ENCODE data around the gene SEC23A. TPM values are rescaled to one million over a fixed set of nuclear protein-coding genes. Genes with fewer than 3 reads are reported as not detected.

Gene SEC23A
- total and polyA plus RNA-seq, 4 donors, result 36.5 to 169 (median 52.1) TPM

DNA sequence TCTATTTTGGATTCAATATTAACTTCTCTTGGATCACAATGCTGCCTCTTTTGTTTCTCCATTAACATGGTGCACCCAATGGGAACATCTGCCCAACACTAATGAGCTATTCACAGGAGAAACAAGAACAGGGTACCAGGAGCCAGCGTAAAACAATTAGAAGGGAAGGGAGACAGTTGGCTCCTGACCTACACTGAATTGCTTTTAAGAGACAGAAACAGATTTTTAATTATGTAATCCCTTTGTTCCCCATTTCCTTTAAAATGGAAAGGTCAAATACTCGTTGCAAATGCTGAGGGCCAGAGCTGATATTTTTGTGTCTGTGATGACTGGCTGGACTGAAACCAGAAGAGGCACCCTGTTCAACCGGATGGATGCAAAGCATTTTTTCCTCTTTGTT lies 108.3 kb downstream of the SEC23A start:
- H3K9ac ChIP-seq (ENCODE audit: low read depth in 1 of 2, low read length in 2 of 2), result no peak overlapping the region
- TF ChIP-seq, protein P1, sequence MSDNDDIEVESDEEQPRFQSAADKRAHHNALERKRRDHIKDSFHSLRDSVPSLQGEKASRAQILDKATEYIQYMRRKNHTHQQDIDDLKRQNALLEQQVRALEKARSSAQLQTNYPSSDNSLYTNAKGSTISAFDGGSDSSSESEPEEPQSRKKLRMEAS (IDR thresholded peaks at IDR 0.05), result no peak
- TF ChIP-seq NR2F2 (IDR thresholded peaks at IDR 0.05) (peak; percentile 31), FOXA2 (IDR thresholded peaks at IDR 0.05) (no peak)
- H3K4me3 ChIP-seq (ENCODE audit: low read depth in 1 of 3, low read length in 3 of 3), result no peak overlapping the region
- no peak for DNase-seq (ENCODE audit: low spot score)
- H3K27me3 ChIP-seq (ENCODE audit: control insufficient read depth in 4 of 4, insufficient read depth in 4 of 4, low read length in 3 of 4), result no peaks in the 10 kb centered on the region
- no peak overlapping the region for H3K27ac ChIP-seq (ENCODE audit: low read depth in 1 of 2, low read length in 2 of 2)
- no peaks in the 10 kb centered on the region for H3K4me1 ChIP-seq (ENCODE audit: control insufficient read depth in 4 of 4, insufficient read depth in 4 of 4, low read length in 3 of 4)
- 59% methylated on average over 3 of the region's 3 CpGs for WGBS
- no peaks in the 10 kb centered on the region for H3K36me3 ChIP-seq (ENCODE audit: control insufficient read depth in 4 of 4, insufficient read depth in 3 of 4, low read depth in 1 of 4, low read length in 3 of 4)
- H3K9me3 ChIP-seq (ENCODE audit: control insufficient read depth in 4 of 4, low read length in 3 of 4), result no peaks in the 10 kb centered on the region

DNA sequence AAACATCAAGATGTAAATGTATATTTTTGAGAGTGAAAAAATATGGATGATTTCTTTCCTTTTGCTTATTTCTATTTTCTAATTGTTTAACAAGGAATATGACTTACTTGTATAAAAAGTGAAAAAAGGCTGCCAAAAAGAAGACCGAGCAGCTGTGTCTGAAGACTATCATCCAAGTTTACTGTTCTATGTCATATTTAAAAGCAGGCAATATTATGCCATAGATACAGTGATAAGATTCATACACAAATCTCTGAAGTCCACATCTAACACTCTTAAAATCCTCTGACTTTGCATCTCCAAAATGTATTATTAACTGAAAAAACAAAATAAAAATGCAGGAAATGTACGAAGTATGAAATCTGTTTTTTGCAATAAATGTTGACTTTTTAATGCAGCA lies 109.1 kb downstream of the SEC23A start:
- Histone ChIP-seq H3K9me3 (ENCODE audit: control insufficient read depth in 4 of 4, low read length in 3 of 4) (no peaks in the 10 kb centered on the region), H3K36me3 (ENCODE audit: control insufficient read depth in 4 of 4, insufficient read depth in 3 of 4, low read depth in 1 of 4, low read length in 3 of 4) (no peaks in the 10 kb centered on the region)

More for the DNA sequence above, 109.1 kb downstream of the SEC23A start:
- no peak overlapping the region for H3K9ac ChIP-seq (ENCODE audit: low read depth in 1 of 2, low read length in 2 of 2)
- WGBS, result 67% methylated on average over 2 of the region's 2 CpGs
- H3K4me1 ChIP-seq (ENCODE audit: control insufficient read depth in 4 of 4, insufficient read depth in 4 of 4, low read length in 3 of 4), result no peaks in the 10 kb centered on the region
- DNase-seq (ENCODE audit: low spot score), result no peak
- no peak overlapping the region for H3K27ac ChIP-seq (ENCODE audit: low read depth in 1 of 2, low read length in 2 of 2)
- H3K27me3 ChIP-seq (ENCODE audit: control insufficient read depth in 4 of 4, insufficient read depth in 4 of 4, low read length in 3 of 4), result no peaks in the 10 kb centered on the region
- H3K4me3 ChIP-seq (ENCODE audit: low read depth in 1 of 3, low read length in 3 of 3), result no peak overlapping the region
- no peak for TF ChIP-seq EGR1 (IDR thresholded peaks at IDR 0.05; ENCODE audit: low read depth in 2 of 2)
- TF ChIP-seq GABPA (IDR thresholded peaks at IDR 0.05 in 1 of 2, conservative IDR thresholded peaks at IDR 0.05 in 1 of 2), result no peak
- TF ChIP-seq FOXA1 (IDR thresholded peaks at IDR 0.05), result no peak
- no peak for TF ChIP-seq NR2F2 (IDR thresholded peaks at IDR 0.05)
- TF ChIP-seq RXRA (IDR thresholded peaks at IDR 0.05), result no peak
- TF ChIP-seq FOXA2 (IDR thresholded peaks at IDR 0.05), result no peak
- no peak for TF ChIP-seq TAF1 (conservative IDR thresholded peaks at IDR 0.05)
- TF ChIP-seq YY1 (IDR thresholded peaks at IDR 0.05), result no peak
- TF ChIP-seq ATF3 (IDR thresholded peaks at IDR 0.05), result no peak
- TF ChIP-seq SP1 (IDR thresholded peaks at IDR 0.05), result no peak
- TF ChIP-seq REST (IDR thresholded peaks at IDR 0.05), result no peak
- no peak for TF ChIP-seq RAD21 (IDR thresholded peaks at IDR 0.05)
- no peak for TF ChIP-seq HNF4G (IDR thresholded peaks at IDR 0.05)
- TF ChIP-seq, protein P2, sequence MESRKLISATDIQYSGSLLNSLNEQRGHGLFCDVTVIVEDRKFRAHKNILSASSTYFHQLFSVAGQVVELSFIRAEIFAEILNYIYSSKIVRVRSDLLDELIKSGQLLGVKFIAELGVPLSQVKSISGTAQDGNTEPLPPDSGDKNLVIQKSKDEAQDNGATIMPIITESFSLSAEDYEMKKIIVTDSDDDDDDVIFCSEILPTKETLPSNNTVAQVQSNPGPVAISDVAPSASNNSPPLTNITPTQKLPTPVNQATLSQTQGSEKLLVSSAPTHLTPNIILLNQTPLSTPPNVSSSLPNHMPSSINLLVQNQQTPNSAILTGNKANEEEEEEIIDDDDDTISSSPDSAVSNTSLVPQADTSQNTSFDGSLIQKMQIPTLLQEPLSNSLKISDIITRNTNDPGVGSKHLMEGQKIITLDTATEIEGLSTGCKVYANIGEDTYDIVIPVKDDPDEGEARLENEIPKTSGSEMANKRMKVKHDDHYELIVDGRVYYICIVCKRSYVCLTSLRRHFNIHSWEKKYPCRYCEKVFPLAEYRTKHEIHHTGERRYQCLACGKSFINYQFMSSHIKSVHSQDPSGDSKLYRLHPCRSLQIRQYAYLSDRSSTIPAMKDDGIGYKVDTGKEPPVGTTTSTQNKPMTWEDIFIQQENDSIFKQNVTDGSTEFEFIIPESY (IDR thresholded peaks at IDR 0.05), result no peak

Measured in liver (tissue), 9 donors.